NCI-H187 treated with DMSO at 0.1 percent for 48 hours (cell line): ENCODE measurements around the gene SSX2B.
"Not testable (repeated sequence)": the region's sequence is repeated elsewhere in the genome, so short reads cannot be mapped to it uniquely, and the experiment has no call there.

Experiments used
- DNase-seq: peaks from one replicate; lab custom pipeline; 2025; lab: John Stamatoyannopoulos, UW

Gene SSX2B, protein sequence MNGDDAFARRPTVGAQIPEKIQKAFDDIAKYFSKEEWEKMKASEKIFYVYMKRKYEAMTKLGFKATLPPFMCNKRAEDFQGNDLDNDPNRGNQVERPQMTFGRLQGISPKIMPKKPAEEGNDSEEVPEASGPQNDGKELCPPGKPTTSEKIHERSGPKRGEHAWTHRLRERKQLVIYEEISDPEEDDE

GRCh38 chrX:52750952-52751351, at the start of gene SSX2B:
Gene SSX2B (plus strand): TSS chrX:52751252. CDS start chrX:52752681, 1,429 bp downstream.
- DNase-seq = not testable (repeated sequence)

DNA sequence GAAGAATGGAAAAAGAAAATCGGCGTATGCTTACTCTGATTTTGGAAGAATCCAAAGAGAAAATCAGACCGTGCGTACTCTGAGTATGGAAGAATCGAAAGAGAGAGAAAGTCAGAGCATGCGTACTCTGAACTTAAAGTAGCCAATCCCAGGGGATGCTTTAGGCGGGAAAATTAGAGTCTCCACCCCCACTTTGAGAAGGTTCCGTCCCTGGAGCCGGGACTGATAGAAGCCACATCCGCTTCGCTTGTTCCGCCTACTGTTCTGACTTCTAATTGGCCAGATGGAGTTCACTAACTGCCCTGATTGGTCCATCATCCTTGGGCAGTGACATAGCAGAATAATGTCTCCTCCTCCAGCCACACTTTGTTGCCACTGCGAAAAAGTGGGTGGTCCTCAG, 44.0 kb upstream of the SSX2B start, which contains the start of gene SSX2:
Gene SSX2 (minus strand): TSS at position 101 of the 400 bp plus-strand sequence. CDS start 1,429 bp downstream, outside the sequence.
- DNase-seq = not testable (repeated sequence)

DNA sequence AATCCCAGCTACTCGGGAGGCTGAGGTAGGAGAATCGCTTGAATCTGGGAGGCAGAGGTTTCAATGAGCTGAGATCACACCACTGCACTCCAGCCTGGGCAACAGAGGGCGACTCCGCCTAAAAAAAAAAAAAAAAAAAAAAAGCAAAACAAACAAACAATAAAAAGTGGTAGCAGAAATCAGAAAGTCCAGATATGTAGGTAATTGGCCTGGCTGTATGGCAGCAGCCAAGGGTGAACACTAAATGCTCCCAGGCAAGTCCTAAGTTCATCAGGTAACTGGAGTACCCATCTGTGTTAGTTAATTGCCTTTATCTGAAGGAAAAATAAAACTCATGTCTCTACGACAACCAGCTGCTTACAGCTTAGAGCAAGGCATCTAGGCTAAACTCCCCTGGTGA, 14.9 kb downstream of the SSX2B start:
- not testable (repeated sequence) for DNase-seq

DNA sequence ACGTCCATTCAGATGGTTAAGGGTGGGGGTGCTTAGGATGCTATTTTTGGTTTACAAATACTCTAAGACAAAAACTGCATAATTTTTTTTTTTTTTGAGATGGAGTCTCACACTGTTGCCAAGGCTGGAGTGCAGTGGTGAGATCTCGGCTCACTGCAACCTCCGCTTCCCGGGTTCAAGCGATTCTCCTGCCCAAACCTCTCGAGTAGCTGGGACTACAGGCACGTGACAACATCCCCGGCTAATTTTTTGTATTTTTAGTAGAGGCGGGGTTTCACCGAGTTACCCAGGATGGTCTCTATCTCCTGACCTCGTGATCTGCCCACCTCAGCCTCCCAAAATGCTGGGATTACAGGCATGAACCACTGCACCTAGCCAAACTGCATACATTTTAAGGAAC, 22.5 kb downstream of the SSX2B start:
- DNase-seq = not testable (repeated sequence)

DNA sequence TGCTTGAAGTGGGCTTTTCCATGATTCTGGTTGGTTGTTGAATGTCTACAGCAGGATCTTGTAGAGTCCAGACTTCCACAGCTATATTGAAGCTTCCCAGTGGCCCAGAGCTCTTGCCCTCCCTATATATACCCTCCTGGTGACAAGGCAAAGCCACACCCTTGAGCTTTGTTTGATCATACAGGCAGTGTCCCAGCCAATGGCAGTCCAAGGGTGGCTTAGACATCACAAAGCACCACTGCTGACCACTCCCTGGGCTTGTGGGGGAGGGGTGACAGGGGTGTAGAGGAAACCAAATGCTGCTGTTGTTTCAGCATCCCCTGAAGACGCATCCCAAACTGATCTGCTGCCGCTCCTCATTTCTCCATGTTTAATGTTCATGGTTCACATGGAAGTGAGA, 46.3 kb downstream of the SSX2B start, which contains the start of gene SPANXN5:
Gene SPANXN5 (minus strand): TSS at position 101 of the 400 bp plus-strand sequence. CDS start 79 bp downstream, at position 22.
- not testable (repeated sequence) for DNase-seq

- not testable (repeated sequence) for DNase-seq
These were observed 53.8 kb downstream of the SSX2B start for GRCh38 chrX:52804876-52805275.
